Endodermal cell (in vitro differentiated cells): ENCODE data around the gene ALG14. TPM values are rescaled to one million over a fixed set of nuclear protein-coding genes. Genes with fewer than 3 reads are reported as not detected.

Source experiments
- DNase-seq: peaks from one replicate; pipeline ENCODE4 v3.0.0-alpha.2; 2017
- H3K27ac ChIP-seq: 2 replicates; pipeline ENCODE4 v1.5.1; 2013; ENCODE audit warnings: mild to moderate bottlenecking, low read depth, low read length, moderate library complexity
- H3K27me3 ChIP-seq: 2 replicates; pipeline ENCODE4 v1.6.1; 2013; ENCODE audit warnings: mild to moderate bottlenecking, low read length, moderate library complexity; ENCODE audit not compliant: insufficient read depth, control insufficient read depth, poor library complexity, severe bottlenecking
- H3K36me3 ChIP-seq: 2 replicates; pipeline ENCODE4 v1.7.0; 2013; ENCODE audit warnings: mild to moderate bottlenecking, low read length, moderate library complexity; ENCODE audit not compliant: control insufficient read depth, insufficient read depth
- H3K4me1 ChIP-seq: one replicate; pipeline ENCODE4 v1.7.0; 2013; ENCODE audit warnings: low read length; ENCODE audit not compliant: control insufficient read depth, insufficient read depth
- H3K4me3 ChIP-seq: 2 replicates; pipeline ENCODE4 v1.5.1; 2013; ENCODE audit warnings: mild to moderate bottlenecking, low read length, moderate library complexity
- H3K9ac ChIP-seq: 2 replicates; pipeline ENCODE4 v1.6.1; 2013; ENCODE audit warnings: mild to moderate bottlenecking, low read length, moderate library complexity; ENCODE audit not compliant: poor library complexity, severe bottlenecking; ENCODE audit errors: extremely low read depth
- H3K9me3 ChIP-seq: 2 replicates; pipeline ENCODE4 v1.6.1; 2013; ENCODE audit warnings: mild to moderate bottlenecking, low read length, moderate library complexity; ENCODE audit not compliant: control insufficient read depth
- H3K27ac Mint-ChIP-seq: 2 replicates; pipeline ENCODE4 v1.8.0; 2020; ENCODE audit warnings: mixed read lengths
- H3K27me3 Mint-ChIP-seq: 2 replicates; pipeline ENCODE4 v1.8.0; 2021; ENCODE audit warnings: mild to moderate bottlenecking, mixed read lengths; ENCODE audit not compliant: insufficient read depth
- H3K36me3 Mint-ChIP-seq: 2 replicates; pipeline ENCODE4 v1.8.0; 2020; ENCODE audit warnings: low read depth, mixed read lengths
- H3K4me1 Mint-ChIP-seq: 2 replicates; pipeline ENCODE4 v1.8.0; 2020; ENCODE audit warnings: mixed read lengths
- H3K4me3 Mint-ChIP-seq: 2 replicates; pipeline ENCODE4 v1.8.0; 2020; ENCODE audit warnings: mild to moderate bottlenecking, moderate library complexity, mixed read lengths
- H3K9me3 Mint-ChIP-seq: 2 replicates; pipeline ENCODE4 v1.8.0; 2020; ENCODE audit warnings: mild to moderate bottlenecking, mixed read lengths
- WGBS, 2 experiments: methylation state at CpG; one replicate each; pipeline versions ENCODE4 v1.1.5 to v1.1.7; 2013; ENCODE audit warnings: missing lambda C conversion rate in 2 of 2, mixed read lengths in 1 of 2; ENCODE audit not compliant: insufficient coverage in 1 of 2, insufficient read length in 1 of 2; 5-methylcytosine and 5-hydroxymethylcytosine counted together
- total RNA-seq, 2 donors: library from RNA; stranded (reverse); fragmentation: NEBNext Ultra II Directional in 1 of 2; extraction: Animal tissue kit (Norgen Biotek cat#: 25700) in 1 of 2; gene quantifications; 2 replicates in 1 of 2; 3 replicates in 1 of 2; pipeline ENCODE4 v1.2.1, GENCODE V29; 2021
- TF ChIP-seq, protein P1 (sequence below): fragments of 200-600 bp; sonication (generic); conservative IDR thresholded peaks from 2 replicates; pipeline ENCODE4 v1.5.0; 2021; ENCODE audit warnings: antibody characterized with exemption, mild to moderate bottlenecking

The ALG14 gene
- total RNA-seq, 2 donors from 2014 or later: 5.9 to 7.0 TPM

DNA sequence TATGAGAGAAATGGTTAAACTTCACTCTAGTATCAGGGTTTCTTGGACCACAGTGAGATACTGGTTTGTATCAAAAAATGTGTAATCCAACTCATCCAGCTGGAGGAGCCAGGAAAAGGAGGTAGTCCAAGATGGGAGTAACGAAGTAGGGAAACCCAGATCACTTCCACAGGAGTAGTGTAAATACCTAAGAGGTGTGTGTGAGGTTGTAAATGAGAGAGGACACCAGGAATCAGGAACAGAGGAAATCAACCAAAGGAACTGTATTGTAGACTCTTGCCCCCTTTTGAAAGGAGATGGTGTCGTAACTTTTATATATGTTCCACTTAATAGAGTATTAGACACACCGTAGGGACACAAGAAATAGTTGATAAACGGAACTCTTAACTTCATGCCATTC, 24.7 kb upstream of the ALG14 start:
- no peak overlapping the region for H3K4me3 Mint-ChIP-seq
- TF ChIP-seq, protein P1, sequence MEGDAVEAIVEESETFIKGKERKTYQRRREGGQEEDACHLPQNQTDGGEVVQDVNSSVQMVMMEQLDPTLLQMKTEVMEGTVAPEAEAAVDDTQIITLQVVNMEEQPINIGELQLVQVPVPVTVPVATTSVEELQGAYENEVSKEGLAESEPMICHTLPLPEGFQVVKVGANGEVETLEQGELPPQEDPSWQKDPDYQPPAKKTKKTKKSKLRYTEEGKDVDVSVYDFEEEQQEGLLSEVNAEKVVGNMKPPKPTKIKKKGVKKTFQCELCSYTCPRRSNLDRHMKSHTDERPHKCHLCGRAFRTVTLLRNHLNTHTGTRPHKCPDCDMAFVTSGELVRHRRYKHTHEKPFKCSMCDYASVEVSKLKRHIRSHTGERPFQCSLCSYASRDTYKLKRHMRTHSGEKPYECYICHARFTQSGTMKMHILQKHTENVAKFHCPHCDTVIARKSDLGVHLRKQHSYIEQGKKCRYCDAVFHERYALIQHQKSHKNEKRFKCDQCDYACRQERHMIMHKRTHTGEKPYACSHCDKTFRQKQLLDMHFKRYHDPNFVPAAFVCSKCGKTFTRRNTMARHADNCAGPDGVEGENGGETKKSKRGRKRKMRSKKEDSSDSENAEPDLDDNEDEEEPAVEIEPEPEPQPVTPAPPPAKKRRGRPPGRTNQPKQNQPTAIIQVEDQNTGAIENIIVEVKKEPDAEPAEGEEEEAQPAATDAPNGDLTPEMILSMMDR: no peak
- Histone ChIP-seq H3K27ac (no peak overlapping the region), H3K36me3 (no peaks in the 10 kb centered on the region), H3K27me3 (no peaks in the 10 kb centered on the region), H3K9ac (no peak overlapping the region), H3K4me3 (no peak overlapping the region), H3K4me1 (no peaks in the 10 kb centered on the region), H3K9me3 (peaks cover 11% of the 10 kb centered on the region)
- no peaks in the 10 kb centered on the region for H3K27me3 Mint-ChIP-seq
- DNase-seq: no peak
- no peak overlapping the region for H3K27ac Mint-ChIP-seq
- WGBS, 2 experiments: 93 to 100% methylated on average over 3 to 4 of the region's 4 CpGs
- H3K4me1 Mint-ChIP-seq: no peaks in the 10 kb centered on the region
- H3K36me3 Mint-ChIP-seq: no peaks in the 10 kb centered on the region
- peaks cover 3% of the 10 kb centered on the region for H3K9me3 Mint-ChIP-seq

GRCh38 chr1:95096218-95096841, 23.6 kb upstream of the ALG14 start:
- no peak for DNase-seq
- Histone ChIP-seq H3K4me3 (no peak overlapping the region), H3K4me1 (no peaks in the 10 kb centered on the region), H3K27ac (no peak overlapping the region), H3K9ac (no peak overlapping the region), H3K9me3 (peaks cover 20% of the 10 kb centered on the region), H3K27me3 (no peaks in the 10 kb centered on the region), H3K36me3 (no peaks in the 10 kb centered on the region)
- Mint-ChIP-seq H3K36me3 (peaks cover 5% of the 10 kb centered on the region), H3K4me3 (no peak overlapping the region), H3K27me3 (no peaks in the 10 kb centered on the region), H3K27ac (no peak overlapping the region), H3K4me1 (no peaks in the 10 kb centered on the region), H3K9me3 (peaks cover 13% of the 10 kb centered on the region)
- WGBS, 2 experiments: 95 to 97% methylated on average over 4 to 6 of the region's 6 CpGs
- TF ChIP-seq, protein P1: no peak

DNA sequence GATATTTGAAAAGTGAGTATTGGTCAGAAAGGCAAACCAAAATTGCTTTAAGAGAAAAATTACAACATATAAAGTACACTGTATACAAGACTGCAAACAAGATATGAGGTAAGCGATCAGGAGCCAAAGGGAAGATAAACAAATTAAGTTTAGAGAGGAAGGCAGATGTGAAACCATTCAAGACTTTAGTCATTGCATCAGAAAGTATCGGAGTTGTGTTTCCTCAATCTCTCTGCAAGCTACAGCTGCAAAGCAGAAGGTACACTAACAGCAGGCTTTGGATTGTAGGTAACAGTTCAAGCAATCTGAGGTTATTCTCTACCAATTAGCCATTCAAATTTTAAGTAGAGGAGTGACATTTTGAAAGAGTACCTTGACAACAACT, 23.1 kb upstream of the ALG14 start:
- H3K4me1 ChIP-seq: no peaks in the 10 kb centered on the region
- peaks cover 22% of the 10 kb centered on the region for H3K9me3 ChIP-seq
- H3K27me3 Mint-ChIP-seq: no peaks in the 10 kb centered on the region
- no peaks in the 10 kb centered on the region for H3K4me1 Mint-ChIP-seq
- no peak overlapping the region for H3K27ac ChIP-seq
- no peak for DNase-seq
- no peak overlapping the region for H3K9ac ChIP-seq
- peaks cover 7% of the 10 kb centered on the region for H3K36me3 Mint-ChIP-seq
- no peak overlapping the region for H3K27ac Mint-ChIP-seq
- TF ChIP-seq, protein P1: no peak
- H3K27me3 ChIP-seq: no peaks in the 10 kb centered on the region
- no peak overlapping the region for H3K4me3 ChIP-seq
- no peaks in the 10 kb centered on the region for H3K36me3 ChIP-seq
- H3K4me3 Mint-ChIP-seq: no peak overlapping the region
- WGBS, 2 experiments: 94 to 97% methylated on average over 2 of the region's 2 CpGs
- peaks cover 17% of the 10 kb centered on the region for H3K9me3 Mint-ChIP-seq
